IMR-90 (cell line): ENCODE measurements around the gene CAVIN1. TPM values are rescaled to one million over a fixed set of nuclear protein-coding genes. Genes with fewer than 3 reads are reported as not detected.

Experiments
- ATAC-seq: fragments of 200-7000 bp; cut with Tn5 transposase; 2 replicates; pipeline ENCODE4 v1.9.1; 2020; ENCODE audit warnings: low read depth, mild to moderate bottlenecking, moderate library complexity
- BruUV-seq: library from RNA; stranded (reverse); fragments of 400-500 nt; replicated peaks from 2 replicates; lab custom pipeline; 2021; lab: Mats Ljungman, UMichigan
- CTCF ChIA-PET: fragments of 300-600 bp; formaldehyde crosslinking; extraction: SDS; loops from one replicate; lab custom pipeline; 2021; ENCODE audit warnings: antibody characterized with exemption; lab: Yijun Ruan, JAX
- POLR2A ChIA-PET: fragments of 300-600 bp; sonication (Branson Sonifier 250); formaldehyde crosslinking; loops from one replicate; lab custom pipeline; 2022; ENCODE audit warnings: antibody characterized with exemption; ENCODE audit not compliant: unreplicated experiment; lab: Charles Lee
- DNase-seq: peaks from one replicate; pipeline ENCODE4 v3.0.0; 2013
- H2AFZ ChIP-seq: replicated peaks from 2 replicates; pipeline ENCODE3; 2013; ENCODE audit warnings: low read length, mild to moderate bottlenecking; ENCODE audit not compliant: poor library complexity
- H2AK5ac ChIP-seq: 2 replicates; pipeline ENCODE4 v1.6.1; 2013; ENCODE audit warnings: low read depth, low read length, inconsistent platforms
- H2AK9ac ChIP-seq: replicated peaks from 2 replicates; pipeline ENCODE3; 2013; ENCODE audit warnings: mild to moderate bottlenecking, low read depth, low read length, moderate library complexity; ENCODE audit not compliant: poor library complexity
- H2BK120ac ChIP-seq: 2 replicates; pipeline ENCODE4 v1.6.1; 2013; ENCODE audit warnings: low read depth, low read length, inconsistent platforms
- H2BK15ac ChIP-seq: 3 replicates; pipeline ENCODE4 v1.6.1; 2013; ENCODE audit warnings: low read depth, low read length, inconsistent platforms
- H2BK20ac ChIP-seq: 2 replicates; pipeline ENCODE4 v1.6.1; 2013; ENCODE audit warnings: low read depth, mild to moderate bottlenecking, inconsistent platforms, low read length, moderate library complexity
- H2BK5ac ChIP-seq: 2 replicates; pipeline ENCODE4 v1.6.1; 2013; ENCODE audit warnings: mild to moderate bottlenecking, low read depth, low read length, inconsistent platforms; ENCODE audit not compliant: poor library complexity, severe bottlenecking
- H3K14ac ChIP-seq: replicated peaks from 2 replicates; pipeline ENCODE4 v1.6.1; 2013; ENCODE audit warnings: low read depth, low read length, inconsistent platforms
- H3K18ac ChIP-seq: 2 replicates; pipeline ENCODE4 v1.6.1; 2013; ENCODE audit warnings: low read depth, low read length, control low read depth
- H3K23ac ChIP-seq: 2 replicates; pipeline ENCODE4 v1.6.1; 2013; ENCODE audit warnings: low read depth, low read length, inconsistent platforms
- H3K27ac ChIP-seq: 2 replicates; pipeline ENCODE4 v1.5.1; 2013; ENCODE audit warnings: mild to moderate bottlenecking, control low read depth, low read length; ENCODE audit not compliant: insufficient read depth
- H3K27me3 ChIP-seq: 2 replicates; pipeline ENCODE4 v1.6.1; 2013; ENCODE audit warnings: low read length; ENCODE audit not compliant: control insufficient read depth, insufficient read depth
- H3K36me3 ChIP-seq: 2 replicates; pipeline ENCODE4 v1.6.1; 2013; ENCODE audit warnings: low read length, mixed read lengths; ENCODE audit not compliant: control insufficient read depth, insufficient read depth
- H3K4ac ChIP-seq: 2 replicates; pipeline ENCODE4 v1.6.1; 2013; ENCODE audit warnings: low read depth, low read length, inconsistent platforms
- H3K4me1 ChIP-seq: 2 replicates; pipeline ENCODE4 v1.6.1; 2013; ENCODE audit warnings: low read length, mixed read lengths; ENCODE audit not compliant: control insufficient read depth, insufficient read depth
- H3K4me2 ChIP-seq: 2 replicates; pipeline ENCODE4 v1.6.1; 2013; ENCODE audit warnings: low read depth, mild to moderate bottlenecking, control low read depth, low read length, moderate library complexity
- H3K4me3 ChIP-seq: 2 replicates; pipeline ENCODE4 v1.5.1; 2013; ENCODE audit warnings: low read depth, mild to moderate bottlenecking, control low read depth, low read length, moderate library complexity; ENCODE audit not compliant: insufficient read depth
- H3K56ac ChIP-seq: 2 replicates; pipeline ENCODE4 v1.6.1; 2013; ENCODE audit warnings: low read length, inconsistent platforms; ENCODE audit not compliant: insufficient read depth; ENCODE audit errors: extremely low read depth
- H3K79me1 ChIP-seq, 2 experiments: 2 replicates each; pipeline ENCODE4 v1.6.1; 2013; ENCODE audit warnings: low read length in 2 of 2, inconsistent platforms in 1 of 2, low read depth in 1 of 2
- H3K9ac ChIP-seq: 2 replicates; pipeline ENCODE4 v1.6.1; 2013; ENCODE audit warnings: low read depth, low read length, control low read depth
- H3K9me1 ChIP-seq: 2 replicates; pipeline ENCODE4 v1.6.1; 2013; ENCODE audit warnings: low read length, inconsistent platforms; ENCODE audit not compliant: insufficient read depth
- H3K9me3 ChIP-seq: 2 replicates; pipeline ENCODE4 v1.6.1; 2013; ENCODE audit warnings: low read length; ENCODE audit not compliant: control insufficient read depth, insufficient read depth
- H4K20me1 ChIP-seq: 2 replicates; pipeline ENCODE4 v1.6.1; 2013; ENCODE audit warnings: low read length, inconsistent platforms; ENCODE audit not compliant: insufficient read depth
- H4K5ac ChIP-seq: 2 replicates; pipeline ENCODE4 v1.6.1; 2013; ENCODE audit warnings: mild to moderate bottlenecking, low read depth, low read length, control low read depth
- H4K8ac ChIP-seq, 2 experiments: 2 replicates each; pipeline ENCODE4 v1.6.1; 2013; ENCODE audit warnings: low read depth in 2 of 2, low read length in 2 of 2, control low read depth in 1 of 2, inconsistent platforms in 1 of 2
- H4K91ac ChIP-seq: 2 replicates; pipeline ENCODE4 v1.6.1; 2013; ENCODE audit warnings: low read depth, low read length, inconsistent platforms; ENCODE audit not compliant: insufficient read depth
- NFE2L2 ChIP-seq: fragments of 150-350 bp; IDR thresholded peaks from 2 replicates; pipeline ENCODE4 v1.6.1; 2016; ENCODE audit warnings: low read depth, mild to moderate bottlenecking, low read length
- POLR2A ChIP-seq: IDR thresholded peaks from 2 replicates; pipeline ENCODE4 v1.6.1; 2012; ENCODE audit warnings: mild to moderate bottlenecking, low read depth, low read length
- SMC3 ChIP-seq: fragments of 150-350 bp; IDR thresholded peaks from 2 replicates; pipeline ENCODE4 v1.6.1; 2016; ENCODE audit warnings: low read depth, mild to moderate bottlenecking, antibody characterized with exemption, low read length, moderate library complexity
- WGBS, 2 experiments: methylation state at CpG; one replicate each; pipeline versions ENCODE4 v1.1.5 to v1.1.7; 2013; ENCODE audit warnings: missing lambda C conversion rate in 2 of 2; ENCODE audit not compliant: insufficient read length in 1 of 2; ENCODE audit errors: extremely low coverage in 2 of 2; 5-methylcytosine and 5-hydroxymethylcytosine counted together
- dilution Hi-C: fragments of 300-500 bp; cut with HindIII; formaldehyde crosslinking; loops from one replicate; pipeline ENCODE4 v1.14.3; 2018; ENCODE audit warnings: low sequenced_read_pairs; ENCODE audit not compliant: unreplicated experiment
- in situ Hi-C: fragments of 300-500 bp; cut with MboI; formaldehyde crosslinking; loops from 3 replicates; pipeline ENCODE4 v1.14.3; 2019; ENCODE audit warnings: low sequenced_read_pairs, inconsistent platforms, mixed read lengths
- intact Hi-C: fragments of 100-400 bp; cut with micrococcal nuclease; formaldehyde crosslinking; loops from 2 replicates; pipeline ENCODE4 v1.10.0; 2022
- polyA plus RNA-seq, 3 experiments: library from polyadenylated mRNA; depleted of rRNA; stranded (reverse); fragments of >200 nt; gene quantifications; 2 replicates each; pipeline ENCODE4 v1.2.3, GENCODE V29; 2012; ENCODE audit warnings: low replicate concordance in 1 of 3
- total RNA-seq: library from RNA; depleted of rRNA; stranded (reverse); fragments of >200 nt; gene quantifications from 2 replicates; pipeline ENCODE4 v1.2.3, GENCODE V29; 2012

CAVIN1 gene
- total and polyA plus RNA-seq, 2 of the 4 experiments (the other 2 are of a cell fraction) = 491 to 556 TPM

DNA sequence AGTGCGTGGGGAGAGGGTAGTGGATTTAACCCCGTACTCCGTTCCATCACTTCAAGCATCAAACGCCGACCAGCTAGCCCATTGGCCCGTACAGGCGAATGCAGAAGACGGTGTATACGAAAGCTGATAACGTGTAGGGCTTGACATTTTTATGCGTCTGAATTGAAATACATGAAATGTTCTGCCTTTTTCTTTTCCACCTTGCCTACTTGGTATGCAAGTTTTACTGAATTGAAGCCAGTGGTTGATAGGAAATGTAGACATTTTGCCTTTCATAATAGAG lies 34.0 kb downstream of the CAVIN1 start:
- Histone ChIP-seq H2AK5ac (peak overlapping the region; percentile 27; the same call in 1 of the 2 replicates), H3K4me2 (peak overlapping the region; percentile 82), H3K36me3 (no peaks in the 10 kb centered on the region), H3K9me3 (no peaks in the 10 kb centered on the region), H3K18ac (peak overlapping the region; percentile 68), H3K4me3 (peak overlapping the region; percentile 36), H2AK9ac (peak overlapping the region; percentile 12), H2BK20ac (peak overlapping the region; percentile 86), H4K8ac (peak overlapping the region; percentile 46 to 86; a peak in 3 of 4 replicates), H4K91ac (peak overlapping the region; percentile 77), H4K20me1 (peaks cover 41% of the 10 kb centered on the region), H4K5ac (peak overlapping the region; percentile 27), H3K9ac (peak overlapping the region; percentile 49), H3K27ac (peak overlapping the region; percentile 89), H3K9me1 (peaks cover 7% of the 10 kb centered on the region), H2BK120ac (peak overlapping the region; percentile 82), H3K23ac (peak overlapping the region; percentile 84), H3K4ac (peak overlapping the region; percentile 88), H2BK5ac (peak overlapping the region; percentile 84), H3K4me1 (peaks cover 6% of the 10 kb centered on the region), H2BK15ac (peak overlapping the region; percentile 71), H3K27me3 (no peaks in the 10 kb centered on the region), H3K14ac (peak overlapping the region; percentile 51), H3K56ac (peak overlapping the region; percentile 84), H3K79me1 (peaks cover 9 to 63% of the 10 kb centered on the region in 2 experiments; a peak in 3 of 4 replicates), H2AFZ (peak overlapping the region; percentile 96)
- DNase-seq (no peak), ATAC-seq (peak; percentile 1)
- in situ Hi-C loops (no loop called here), intact Hi-C loops (no loop called here), dilution Hi-C loops (no loop called here)
- BruUV-seq = no TSS peak
- 20% methylated on average over 1 of the region's 11 CpGs; no CpG with 5 or more reads in 1 of the 2 experiments for WGBS, 2 experiments
- POLR2A ChIA-PET = interaction anchor here (1.0 kb wide), 1 partner anchor 11 kb away, joined by 3 read pairs; no protein-coding TSS in a partner anchor
- TF ChIP-seq POLR2A = no peak
- no peak for TF ChIP-seq NFE2L2
- TF ChIP-seq SMC3 = no peak
- CTCF ChIA-PET = interaction anchor here (0.6 kb wide), 1 partner anchor 167 kb away, joined by 3 read pairs; no protein-coding TSS in a partner anchor
